HG03095 (cell line): Measurements from ENCODE around the gene GSTCD.
"Not testable (repeated sequence)": the region's sequence is repeated elsewhere in the genome, so short reads cannot be mapped to it uniquely, and the experiment has no call there.

Experiments
- ATAC-seq: cut with Tn5 transposase; IDR thresholded peaks from one replicate; pipeline ENCODE4 v1.9.1; 2021; ENCODE audit warnings: moderate library complexity; ENCODE audit not compliant: unreplicated experiment

GSTCD gene, protein sequence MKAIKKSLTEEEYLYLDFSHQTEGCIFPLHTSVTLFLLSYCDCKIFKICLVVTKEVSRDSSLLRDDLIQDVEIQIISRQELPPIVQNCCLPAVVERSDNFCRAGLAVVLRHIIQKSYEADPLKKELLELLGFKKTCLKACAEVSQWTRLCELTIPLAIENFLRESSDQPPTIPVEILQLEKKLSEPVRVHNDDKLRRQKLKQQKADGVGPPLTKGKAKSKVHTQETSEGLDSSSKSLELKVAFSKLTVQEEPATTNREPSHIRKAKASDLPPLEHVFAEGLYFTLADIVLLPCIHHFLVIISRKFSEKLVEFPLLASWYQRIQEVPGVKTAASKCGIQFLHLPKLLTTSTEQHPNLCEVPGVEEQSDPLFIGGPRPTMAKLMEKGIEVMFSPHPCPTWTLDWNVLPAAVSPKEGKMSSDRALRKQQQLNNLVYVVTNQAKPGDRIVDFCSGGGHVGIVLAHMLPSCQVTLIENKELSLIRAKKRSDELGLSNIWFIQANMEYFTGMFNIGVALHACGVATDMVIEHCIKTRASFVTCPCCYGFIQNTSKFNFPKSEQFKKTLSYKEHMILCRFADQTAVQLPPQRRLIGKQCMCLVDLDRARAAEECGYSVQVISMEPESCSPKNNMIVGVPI

DNA sequence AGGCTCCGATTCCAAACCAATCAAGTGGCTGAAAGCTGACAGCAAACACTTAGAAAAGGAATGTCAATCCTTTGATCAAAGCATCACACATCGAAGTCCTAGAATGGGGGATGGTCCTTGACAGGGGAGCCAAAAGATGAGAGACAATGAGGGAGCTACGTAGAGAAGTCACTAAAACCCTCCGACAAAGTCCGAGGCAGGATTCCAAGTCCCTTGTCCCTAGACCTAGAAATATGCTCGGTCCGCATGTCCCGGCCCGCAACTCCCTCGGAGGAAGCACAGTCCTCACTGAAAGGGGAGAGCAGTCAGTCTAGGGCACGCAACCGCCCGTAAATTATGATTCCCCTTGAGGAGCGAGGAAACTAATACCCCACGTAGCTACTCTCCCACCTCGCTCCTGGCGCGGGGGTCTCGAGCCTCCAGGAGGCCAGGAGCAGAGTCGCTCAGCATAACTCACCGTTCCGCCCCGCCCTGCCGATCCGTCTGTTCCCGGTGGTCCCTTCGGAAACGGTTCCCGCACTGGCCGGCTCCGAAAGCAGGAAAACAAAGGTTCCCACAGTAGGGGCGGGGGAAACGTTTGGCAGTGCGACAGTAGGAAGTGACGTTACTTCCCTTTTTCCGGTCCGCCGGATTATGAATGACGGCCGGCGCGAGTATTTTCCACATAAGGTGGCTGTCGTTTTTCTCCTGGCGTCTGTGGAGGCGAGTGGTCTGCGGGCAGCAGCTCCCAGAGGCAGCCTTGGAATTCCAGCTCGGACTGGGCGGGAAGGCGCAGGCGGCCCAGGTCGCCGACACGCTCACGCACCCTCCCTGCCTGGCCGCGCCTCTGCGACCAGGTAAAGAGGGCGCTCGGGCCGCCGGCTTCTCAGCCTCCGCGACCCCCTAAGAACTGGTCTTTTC lies at the start of gene GSTCD, which contains the start of gene INTS12:
Gene GSTCD, plus strand, starts transcription at position 604 of the 900 bp plus-strand sequence. CDS start 8,830 bp downstream, outside the sequence.
Gene INTS12, minus strand, starts transcription at position 509 of the 900 bp plus-strand sequence. CDS start 8,684 bp downstream, outside the sequence.
- ATAC-seq = peak; percentile 78

DNA sequence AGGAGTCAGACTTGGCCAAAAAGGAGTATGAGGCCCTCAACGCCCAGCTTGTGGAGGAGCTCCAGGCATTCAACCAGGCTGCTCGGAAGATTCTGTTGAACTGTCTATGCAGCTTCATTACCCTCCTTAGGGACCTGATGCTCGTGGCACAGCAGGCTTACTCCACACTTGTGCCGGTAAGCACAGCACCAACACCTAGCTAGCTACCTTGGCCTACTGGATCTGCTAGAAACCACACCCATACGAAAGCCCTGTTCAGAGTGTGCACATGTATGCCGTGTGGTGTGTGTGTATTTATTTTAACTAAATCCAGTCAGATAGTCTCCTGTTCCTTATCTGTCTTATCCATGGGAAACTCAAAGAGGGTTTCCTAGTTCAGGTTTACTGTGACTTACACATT lies 49.4 kb upstream of the GSTCD start:
- ATAC-seq = no peak

DNA sequence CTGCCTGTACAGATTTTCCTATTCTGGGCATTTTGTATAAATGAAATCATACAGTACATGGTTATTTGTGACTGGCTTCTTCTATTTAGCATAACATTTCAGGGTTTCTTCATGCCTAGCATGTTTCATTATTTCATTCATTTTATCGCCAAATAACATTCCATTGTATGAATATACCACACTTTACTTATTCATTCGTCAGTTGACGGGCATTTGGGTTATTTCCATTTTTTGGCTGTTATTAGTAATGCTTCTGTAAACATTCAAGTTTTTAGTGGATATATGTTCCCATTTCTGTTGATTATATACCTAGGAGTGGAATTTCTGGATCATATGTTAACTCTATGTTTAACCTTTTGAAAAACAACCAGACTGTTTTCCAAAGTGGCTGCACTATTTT lies 47.6 kb upstream of the GSTCD start:
- no peak for ATAC-seq

DNA sequence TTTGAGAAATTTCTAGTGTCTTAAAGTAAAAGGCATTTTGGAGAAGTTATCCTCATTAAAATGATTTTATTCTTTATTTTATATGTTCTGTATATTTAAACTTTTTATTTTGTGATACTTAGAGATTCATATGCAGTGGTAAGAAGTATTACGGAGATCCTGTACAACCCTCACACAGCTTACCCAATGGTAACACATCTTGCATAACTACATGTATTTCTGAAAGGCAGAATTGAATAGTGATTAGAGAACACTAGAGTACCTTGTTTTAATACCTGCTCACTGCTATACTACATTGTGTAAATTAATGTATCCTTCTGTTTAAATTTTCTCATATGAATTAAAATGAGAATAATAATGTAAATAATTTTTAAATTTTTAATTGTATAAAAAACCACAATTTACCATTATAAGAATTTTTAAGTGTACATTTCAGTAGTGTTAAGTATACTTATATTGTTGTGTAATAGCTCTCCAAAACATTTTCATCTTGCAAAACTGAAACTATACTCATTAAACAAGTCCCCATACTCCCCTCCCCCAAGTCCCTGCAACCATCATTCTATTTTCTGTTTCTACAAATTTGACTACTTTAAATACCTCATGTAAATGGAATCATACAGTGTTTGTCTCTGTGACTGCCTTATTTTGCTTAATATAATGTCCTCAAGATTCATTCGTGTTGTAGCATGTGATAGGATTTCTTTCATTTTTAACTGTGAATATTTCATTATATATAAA lies 45.5 kb upstream of the GSTCD start:
- no peak for ATAC-seq

DNA sequence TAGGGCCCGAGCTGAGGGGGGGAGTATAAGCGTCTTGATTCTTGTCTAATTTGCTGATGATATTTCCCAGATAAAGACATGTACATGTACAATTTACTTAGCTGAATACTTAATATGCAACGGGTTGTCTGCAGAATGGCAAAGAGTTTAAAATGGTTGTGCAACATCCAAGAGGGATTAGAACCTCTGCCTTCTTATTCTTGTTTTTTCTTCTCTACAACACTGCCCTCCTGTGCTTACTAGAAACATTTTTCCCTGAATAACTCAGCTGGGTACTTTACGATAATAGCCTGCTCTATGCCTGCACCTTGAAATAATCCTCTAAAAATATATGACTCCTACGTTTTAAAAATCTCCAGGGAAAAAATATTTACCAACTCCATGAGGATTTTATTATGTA lies 41.9 kb upstream of the GSTCD start:
- ATAC-seq = no peak

DNA sequence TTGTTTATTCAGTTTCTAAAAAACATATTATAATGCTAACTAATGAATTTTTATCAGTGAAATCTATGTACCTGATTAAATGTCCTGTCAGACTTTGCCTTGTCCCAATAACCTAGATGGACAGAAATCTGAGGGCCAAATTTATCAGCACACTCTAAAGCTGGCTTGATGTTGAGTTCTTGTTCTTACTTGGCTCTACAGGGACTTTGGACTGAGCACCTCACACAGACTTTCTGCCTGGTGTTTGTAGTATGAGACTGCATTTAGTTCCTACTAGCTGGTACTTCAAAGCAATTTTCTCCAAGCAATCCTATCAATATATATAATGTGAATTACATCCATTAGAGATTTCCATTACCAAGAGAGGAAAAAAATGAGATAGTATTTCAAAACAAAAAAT lies 37.9 kb upstream of the GSTCD start:
- ATAC-seq = no peak

DNA sequence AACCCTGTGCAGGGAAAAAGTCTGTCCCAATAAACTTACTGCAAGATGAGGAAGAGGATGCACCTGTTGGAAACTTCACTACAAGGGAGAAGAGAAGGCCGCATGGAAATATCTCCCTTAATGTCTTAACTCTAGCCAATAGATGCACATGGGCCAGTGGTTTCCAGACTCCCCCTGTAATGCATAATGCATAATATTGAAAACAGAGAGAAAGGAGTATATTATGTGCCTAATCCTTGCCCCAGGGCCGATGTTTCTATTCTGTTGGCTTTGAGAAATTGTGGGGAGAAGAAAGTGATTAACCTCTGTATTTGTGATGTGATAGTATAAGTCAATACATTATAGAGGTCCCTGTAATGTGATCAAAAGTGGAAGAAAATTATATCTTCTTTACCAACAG lies 37.3 kb upstream of the GSTCD start:
- ATAC-seq = no peak

DNA sequence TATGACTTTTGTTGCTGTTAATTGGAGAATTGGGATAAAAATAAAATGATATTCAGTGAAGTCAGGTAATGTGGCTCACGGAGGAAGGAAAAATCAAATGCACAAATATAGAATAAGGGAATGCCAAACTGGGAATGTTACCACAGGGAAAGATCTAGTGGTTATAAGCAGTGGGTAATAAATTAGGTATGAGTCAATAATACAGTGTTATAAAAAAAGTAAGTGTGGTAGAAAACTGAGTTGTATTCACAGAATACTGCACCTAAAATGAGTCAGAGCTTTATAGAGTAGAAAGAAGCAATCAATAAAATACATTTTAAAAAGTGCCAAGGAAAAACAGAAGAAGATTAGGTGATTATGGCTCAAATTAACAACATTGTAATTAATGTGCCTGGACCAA lies 34.6 kb upstream of the GSTCD start:
- ATAC-seq = no peak

DNA sequence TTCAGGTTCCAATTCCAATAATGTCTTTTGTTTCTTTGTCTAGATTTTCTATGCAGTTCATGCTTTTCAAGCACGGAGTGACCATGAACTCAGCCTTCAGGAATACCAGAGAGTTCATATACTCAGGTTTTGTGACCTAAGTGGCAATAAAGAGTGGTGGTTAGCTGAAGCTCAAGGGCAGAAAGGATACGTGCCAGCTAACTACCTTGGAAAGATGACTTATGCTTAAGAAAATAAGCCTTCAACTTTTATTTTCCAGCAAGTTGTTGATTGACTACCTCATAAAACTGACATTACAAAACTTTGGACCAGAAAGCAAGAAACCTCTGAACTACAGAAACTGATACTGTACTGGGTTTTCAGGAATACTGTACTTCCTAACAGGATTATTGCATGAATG lies 30.9 kb upstream of the GSTCD start:
- no peak for ATAC-seq

DNA sequence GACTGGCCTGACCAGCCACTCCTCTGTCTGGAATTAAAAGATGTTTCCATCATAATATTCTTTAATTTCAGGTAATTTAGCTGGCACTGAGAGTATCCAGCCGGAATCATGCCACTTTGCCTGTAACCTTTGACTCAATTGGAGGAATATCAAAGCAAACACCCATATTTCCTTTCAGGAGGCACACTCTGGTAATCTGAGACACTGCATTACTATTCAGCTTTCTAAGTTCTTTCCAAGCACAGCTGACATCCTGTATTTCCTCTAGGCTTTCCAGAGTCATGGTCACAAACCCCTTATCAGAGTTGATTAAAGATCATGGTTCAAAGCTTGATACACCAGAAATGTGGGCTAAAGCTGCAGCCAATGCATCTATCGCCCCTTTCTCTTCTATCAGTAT lies 29.4 kb upstream of the GSTCD start:
- ATAC-seq = no peak

DNA sequence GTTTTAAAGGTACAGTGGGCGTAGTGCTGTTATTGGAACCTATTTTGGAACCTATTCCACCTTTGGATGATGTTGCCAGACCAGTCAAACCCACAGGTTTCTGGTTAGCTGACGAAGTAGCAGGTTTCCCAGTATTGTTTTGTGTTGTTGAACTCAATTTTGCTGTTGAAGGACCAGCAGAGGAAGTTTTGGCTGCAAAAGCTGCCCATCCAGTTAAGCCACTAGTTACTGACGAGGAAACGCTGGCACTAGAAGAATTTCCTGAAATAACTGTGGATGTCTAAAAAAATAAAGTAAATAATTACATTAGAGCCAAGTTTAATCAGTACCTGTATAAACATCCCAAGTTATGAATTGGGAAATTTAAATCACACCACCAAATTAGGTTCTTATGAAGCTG lies 25.5 kb upstream of the GSTCD start:
- no peak for ATAC-seq

DNA sequence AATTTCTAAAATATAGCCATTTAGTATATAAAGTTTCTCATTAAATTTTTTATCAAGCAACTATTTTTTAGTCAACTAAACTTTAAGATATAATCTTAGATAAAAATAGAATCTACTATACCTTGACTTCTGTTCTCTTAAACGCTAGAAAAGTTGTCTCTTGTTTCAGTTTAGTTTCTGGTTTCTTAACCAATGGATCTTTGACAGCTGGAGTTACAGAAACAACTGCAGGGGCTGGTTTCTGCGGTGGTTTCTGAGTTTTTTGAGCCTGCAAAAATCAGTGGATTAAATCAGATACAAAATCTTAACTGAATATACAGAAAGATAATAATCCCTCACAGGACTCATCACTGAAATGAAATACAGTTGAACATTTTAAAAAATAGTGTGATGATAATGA lies 22.0 kb upstream of the GSTCD start:
- no peak for ATAC-seq

DNA sequence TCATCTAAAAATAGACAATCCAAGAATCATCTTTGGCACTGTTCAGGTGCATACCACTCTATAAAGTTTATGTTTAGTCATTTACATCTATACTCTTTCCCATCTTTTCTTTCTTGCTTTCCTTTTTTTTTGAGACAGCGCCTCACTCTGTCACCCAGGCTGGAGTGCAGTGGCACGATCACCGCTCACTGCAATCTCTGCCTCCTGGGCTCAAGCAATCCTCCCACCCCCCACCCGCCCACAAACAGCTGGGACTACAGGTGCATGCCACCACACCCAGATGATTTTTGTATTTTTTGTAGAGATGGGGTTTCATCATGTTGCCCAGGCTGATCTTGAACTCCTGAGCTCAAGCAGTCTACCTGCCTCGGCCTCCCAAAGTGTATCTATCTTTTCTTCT lies 13.8 kb upstream of the GSTCD start:
- ATAC-seq = not testable (repeated sequence)

DNA sequence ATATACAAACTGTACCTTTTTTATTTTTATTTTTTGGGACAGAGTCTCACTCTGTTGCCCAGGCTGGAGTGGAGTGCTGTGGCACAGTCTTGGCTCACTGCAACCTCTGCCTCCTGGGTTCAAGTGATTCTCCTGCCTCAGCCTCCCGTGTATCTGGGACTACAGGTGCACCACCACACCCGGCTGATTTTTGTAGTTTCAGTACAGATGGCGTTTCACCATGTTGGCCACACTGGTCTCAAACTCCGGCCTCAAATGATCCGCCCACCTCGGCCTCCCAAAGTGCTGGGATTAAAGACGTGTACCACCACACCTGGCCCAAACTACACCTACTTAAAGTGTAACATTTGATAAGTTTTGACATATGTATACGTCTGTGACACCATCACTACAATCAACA lies 12.8 kb upstream of the GSTCD start:
- ATAC-seq = not testable (repeated sequence)

DNA sequence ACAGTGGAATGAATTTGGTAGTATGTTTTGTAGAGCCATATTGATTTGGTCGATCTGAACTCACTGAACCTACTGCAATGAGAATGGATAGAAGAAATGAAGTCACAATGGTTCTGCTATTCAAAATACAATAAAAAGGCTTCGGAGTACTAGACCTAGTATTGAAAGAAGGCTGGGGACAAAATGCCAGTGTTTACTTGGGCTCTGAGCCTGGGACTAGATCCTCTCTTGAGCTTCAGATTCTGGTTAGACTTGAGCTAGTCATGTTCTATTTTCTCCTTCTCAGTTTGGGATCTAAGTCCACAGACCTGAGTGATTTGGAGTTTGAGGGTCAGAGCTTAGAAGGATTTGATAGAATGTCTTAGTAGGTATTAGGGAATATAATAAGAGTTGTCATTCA lies 10.0 kb upstream of the GSTCD start:
- no peak for ATAC-seq

DNA sequence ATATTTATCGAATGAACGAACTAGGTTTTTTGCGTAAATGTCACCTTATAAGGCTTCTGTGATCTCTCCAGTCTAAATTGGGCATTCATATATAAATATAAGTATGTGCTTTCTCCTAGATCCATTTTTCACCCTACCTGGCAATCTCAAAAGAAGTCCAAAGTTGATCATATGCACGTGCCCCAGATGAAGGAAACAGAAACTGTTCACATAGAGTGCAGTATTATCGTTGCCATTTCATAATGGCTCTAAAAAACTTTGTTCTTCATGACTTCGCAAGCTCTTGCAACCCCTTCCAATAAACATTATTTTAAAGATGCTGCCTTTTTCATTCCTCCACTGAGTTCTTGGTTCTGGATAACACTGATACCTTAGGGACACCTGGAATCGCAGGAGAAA lies 803 bp upstream of the GSTCD start:
- ATAC-seq = no peak

DNA sequence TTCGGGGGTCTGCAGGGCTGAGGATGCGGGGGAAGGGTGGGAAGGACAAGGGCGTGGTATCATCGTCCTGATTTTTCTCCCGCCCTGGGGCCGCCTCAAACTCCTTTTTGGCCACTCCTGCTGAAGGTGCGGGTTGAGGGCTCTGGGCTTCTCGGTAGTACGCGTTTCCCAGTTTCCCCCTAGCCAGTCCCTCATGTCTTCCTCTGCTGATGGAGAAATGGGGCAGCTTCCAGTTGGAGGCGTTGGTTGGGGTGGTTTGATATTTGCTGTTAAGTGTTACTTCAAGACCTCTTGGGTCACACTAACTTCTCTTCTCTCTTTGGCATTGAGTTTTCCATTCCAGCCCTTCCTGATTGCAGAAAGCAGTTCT lies 482 bp downstream of the GSTCD start:
- peak; percentile 29 for ATAC-seq

DNA sequence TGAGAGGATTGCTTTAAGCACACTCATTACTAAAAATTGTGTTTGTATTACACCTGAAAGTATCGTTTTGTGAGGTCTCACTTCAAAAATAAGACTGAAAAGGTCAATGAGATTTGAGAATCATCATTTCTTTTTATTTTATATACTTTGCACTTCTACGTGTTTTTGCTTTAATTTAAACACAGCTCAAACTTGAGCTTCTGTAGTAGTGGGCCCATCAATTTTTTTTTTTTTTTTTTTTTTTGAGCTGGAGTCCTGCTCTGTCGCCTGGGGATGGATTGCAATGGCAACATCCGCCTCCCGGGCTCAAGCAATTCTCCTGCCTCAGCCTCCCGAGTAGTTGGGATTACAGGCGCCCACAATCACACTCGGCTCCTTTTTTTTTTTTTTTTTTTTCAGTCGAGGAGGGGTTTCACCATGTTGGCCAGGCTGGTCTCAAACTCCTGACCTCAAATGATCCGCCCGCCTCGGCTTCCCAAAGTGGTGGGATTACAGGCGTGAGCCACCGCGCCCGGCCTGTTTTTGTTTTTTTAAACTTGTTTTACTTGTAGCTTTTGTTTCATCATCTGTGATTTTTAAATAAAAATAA lies 1.5 kb downstream of the GSTCD start:
- no peak for ATAC-seq

DNA sequence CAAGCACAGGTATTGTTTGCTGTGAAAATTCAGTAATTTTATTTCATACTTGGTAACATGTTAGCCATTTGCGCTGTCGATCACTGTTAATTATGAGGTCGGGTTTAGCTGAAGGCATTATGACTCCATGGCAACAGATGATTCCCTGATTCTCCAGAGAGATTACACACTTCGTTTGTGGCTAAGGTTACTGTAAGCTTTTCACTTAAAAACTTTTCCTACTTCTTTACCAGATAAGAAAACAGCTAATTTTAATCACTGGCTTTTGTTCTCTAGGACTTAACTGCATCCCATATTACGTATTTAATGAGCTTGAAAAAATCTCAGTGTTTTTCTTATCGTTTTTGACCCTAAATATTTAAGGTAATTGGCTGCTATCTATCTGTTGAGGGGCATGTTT lies 2.1 kb downstream of the GSTCD start:
- ATAC-seq = no peak

DNA sequence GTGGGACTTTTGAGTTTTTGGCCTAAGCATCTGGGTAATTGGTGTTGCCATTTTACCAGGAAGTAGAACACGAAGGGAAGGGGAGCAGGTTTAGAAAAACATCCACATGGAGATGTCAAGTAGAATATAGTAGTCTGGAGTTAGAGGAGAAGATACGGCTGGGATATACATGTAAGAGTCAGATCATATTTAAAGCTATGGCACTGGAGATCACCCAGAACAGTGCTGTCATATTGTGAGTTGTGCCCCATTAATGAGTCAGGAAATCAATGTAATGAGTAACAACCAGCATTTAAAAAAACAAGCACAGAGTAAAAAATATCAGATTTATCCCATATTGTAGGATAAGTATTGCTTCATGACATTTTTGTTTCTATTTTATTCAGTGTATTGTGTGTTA lies 4.2 kb downstream of the GSTCD start:
- ATAC-seq = no peak
